GM19193 (cell line): ENCODE measurements around the gene LCN2.

Source experiments
- POLR2A ChIP-seq: IDR thresholded peaks from 4 replicates; pipeline ENCODE4 v1.6.1; 2011; ENCODE audit not compliant: insufficient read depth, insufficient read length; ENCODE audit errors: extremely low read depth

The LCN2 gene

GRCh38 chr9:128188209-128188608 is 39.0 kb downstream of the LCN2 start:
- TF ChIP-seq POLR2A, result no peak

DNA sequence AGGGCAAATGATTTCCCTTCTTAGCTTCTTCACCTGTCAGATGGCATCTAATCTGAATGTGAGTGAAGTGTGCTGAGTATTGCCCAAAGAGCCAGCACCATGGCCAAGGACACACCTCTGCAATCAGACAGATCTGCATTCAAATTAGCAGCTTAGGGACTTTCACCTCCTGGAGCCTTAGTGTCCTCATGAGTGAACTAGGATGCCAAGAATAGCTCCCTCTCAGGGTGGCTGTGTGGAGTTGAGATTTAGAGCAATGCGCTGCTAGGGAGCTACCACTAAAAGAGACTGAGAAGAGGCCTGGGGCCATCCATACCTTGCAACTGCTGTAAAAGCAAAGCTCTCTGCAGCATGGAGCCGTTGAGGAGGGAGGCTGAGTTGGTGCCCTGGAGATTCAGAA is 40.8 kb downstream of the LCN2 start:
- TF ChIP-seq POLR2A, result no peak

GRCh38 chr9:128190516-128191405 is 41.5 kb downstream of the LCN2 start:
- no peak for TF ChIP-seq POLR2A

DNA sequence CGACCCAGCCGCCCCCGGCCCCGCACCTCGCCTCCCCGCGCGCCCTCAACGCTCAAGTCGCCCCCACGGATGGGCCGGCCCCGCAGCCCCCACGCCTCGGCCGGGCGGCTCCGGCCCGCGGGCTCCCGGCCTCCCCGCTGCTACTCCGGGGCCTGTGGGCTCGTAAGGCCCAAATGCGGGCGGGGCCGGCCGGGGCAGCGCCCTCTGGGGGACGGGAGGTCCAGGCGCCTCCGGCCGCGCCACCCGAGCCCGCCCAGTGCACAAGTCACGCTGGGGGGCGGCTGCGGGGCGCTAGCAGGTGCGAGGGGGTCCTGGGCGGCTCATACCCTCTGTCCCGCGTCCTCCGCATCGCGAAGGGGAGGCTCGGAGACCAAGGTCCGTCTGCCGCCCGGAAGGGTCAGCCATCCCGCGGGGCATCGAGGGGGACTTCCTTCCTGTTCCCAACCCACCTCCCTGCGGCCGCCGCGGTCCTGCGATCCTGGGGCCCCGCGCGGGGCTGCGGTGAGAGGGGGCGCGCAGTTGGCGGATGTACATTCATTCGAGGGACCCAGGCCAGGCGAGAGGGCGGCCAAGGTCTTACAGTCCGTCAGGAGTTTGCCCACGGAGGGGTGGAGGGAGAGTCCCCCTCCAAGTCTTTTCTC is 42.3 kb downstream of the LCN2 start, which contains the start of gene CIZ1:
TSS of gene CIZ1 (minus strand) at position 167 of the 641 bp plus-strand sequence. CDS start 715 bp downstream, outside the sequence.
- peak; percentile 86 for TF ChIP-seq POLR2A

DNA sequence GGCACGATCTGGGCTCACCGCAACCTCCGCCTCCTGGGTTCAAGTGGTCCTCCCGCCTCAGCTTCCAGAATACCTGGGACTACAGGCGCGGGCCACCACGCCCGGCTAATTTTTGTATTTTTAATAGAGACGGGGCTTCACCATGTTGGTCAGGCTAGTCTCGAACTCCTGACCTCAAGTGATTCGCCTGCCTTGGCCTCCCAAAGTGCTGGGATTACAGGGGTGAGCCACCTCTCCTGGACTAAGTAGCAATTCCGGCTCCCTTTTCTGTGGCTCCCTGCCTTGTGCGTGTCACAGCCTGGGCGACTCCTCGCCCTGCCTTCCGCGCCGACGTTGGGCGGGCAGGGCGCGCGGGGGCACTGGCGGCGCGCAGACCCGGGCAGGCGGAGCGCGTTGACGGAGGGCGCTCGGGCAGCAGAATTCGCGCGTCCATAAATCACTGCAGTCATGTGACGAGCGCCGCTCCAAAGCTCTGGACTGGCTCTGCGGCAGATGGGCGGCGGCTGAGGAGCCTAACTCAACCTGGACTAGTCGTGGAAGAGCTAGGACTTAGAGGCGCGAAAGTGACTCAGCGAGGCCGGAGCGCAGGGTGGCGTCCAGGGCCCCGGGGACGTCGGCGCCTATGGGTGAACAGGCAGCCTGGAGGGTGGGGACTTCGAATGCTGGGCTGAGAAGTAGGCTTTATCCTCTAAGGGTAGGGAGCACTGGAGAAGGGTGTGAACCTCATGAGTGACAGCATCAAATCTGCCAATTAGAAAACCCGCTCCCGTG is 43.5 kb downstream of the LCN2 start:
- TF ChIP-seq POLR2A, result no peak

DNA sequence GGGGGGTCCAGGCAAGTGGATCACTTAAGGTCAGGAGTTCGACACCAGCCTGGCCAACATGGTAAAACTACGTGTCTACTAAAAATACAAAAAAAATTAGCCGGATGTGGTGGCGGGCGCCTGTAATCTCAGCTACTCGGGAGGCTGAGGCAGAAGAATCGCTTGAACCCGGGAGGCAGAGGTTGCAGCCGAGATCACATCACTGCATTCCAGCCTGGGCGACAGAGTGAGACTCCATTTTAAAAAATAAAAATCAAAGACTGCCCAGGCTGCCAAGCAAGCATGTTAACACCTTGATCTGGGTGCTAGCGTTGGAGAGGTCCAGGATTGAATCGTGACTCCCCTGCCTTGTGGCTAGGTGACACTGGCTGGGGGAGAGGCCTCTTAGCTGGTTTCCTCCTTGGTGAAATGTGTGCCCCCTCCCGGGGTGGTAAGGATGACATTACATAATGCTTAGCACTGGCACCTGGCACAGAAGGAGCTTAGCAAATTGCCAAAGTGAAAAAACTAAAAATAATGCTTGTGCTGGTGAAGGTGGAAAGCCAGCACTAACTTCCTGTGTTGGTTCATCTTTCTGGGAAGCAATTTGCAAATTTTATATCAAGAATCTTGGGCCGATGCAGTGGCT is 44.3 kb downstream of the LCN2 start:
- no peak for TF ChIP-seq POLR2A

- TF ChIP-seq POLR2A, result no peak
Measured at GRCh38 chr9:128201441-128202369, 52.5 kb downstream of the LCN2 start.

GRCh38 chr9:128202648-128203023 is 53.4 kb downstream of the LCN2 start:
- no peak for TF ChIP-seq POLR2A
